Measurements from ENCODE around the gene ANO4.

- no peak for TF ChIP-seq CTCF (IDR thresholded peaks at IDR 0.05)
- no peak for TF ChIP-seq POLR2A (IDR thresholded peaks at IDR 0.05)
Measured at GRCh38 chr12:100799770-100800169, 5.2 kb downstream of the ANO4 start.
